Choroid plexus epithelial cell (primary cell): ENCODE measurements around the gene RAB37.

ENCODE experiments used
- DNase-seq: peaks from one replicate; pipeline ENCODE4 v3.0.0-alpha.2; 2010; ENCODE audit warnings: low read depth
- H3K4me3 ChIP-seq: 2 replicates; pipeline ENCODE4 v1.5.1; 2011; ENCODE audit warnings: low read depth, mild to moderate bottlenecking, control low read depth, low read length, moderate library complexity
- TF ChIP-seq, protein P1 (sequence below): conservative IDR thresholded peaks from 2 replicates; pipeline ENCODE4 v1.5.1; 2011; ENCODE audit warnings: low read depth, mild to moderate bottlenecking, control low read depth, inconsistent platforms, low read length, moderate library complexity

RAB37 gene

DNA sequence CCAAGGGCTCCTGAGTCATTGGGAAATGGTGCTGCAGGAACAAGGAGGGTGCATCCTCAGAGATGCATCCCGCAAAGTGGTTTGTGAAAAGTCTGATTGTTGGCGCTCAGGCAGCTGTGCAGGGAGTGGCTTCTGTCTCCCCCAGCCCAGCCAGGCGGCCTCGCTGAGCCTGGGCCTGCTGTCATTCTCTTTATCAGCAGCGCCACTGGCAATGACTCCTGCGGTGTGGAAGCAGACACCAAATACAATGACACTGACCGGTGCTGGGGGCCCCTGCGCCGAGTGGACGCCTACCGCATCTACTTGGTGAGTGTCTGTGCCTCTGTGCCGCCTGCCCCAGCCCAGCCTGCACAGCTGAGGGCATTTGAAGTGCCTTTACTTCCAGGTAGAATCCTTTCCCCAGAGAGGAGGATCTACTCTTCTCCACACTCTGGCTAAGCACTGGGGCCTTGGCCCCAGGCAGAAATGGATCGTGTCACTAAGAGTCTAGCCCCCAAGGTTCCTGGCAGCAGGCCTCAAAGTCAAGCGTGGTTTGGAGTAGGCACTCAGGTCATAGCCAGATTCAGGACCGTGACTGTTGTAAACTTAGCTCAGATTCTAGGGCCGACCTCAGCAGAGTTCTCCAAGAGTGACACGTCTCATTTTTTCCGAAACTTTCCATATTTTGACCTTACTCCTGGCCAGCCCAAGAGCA is 58.4 kb downstream of the RAB37 start:
- DNase-seq, result no peak
- TF ChIP-seq, protein P1, sequence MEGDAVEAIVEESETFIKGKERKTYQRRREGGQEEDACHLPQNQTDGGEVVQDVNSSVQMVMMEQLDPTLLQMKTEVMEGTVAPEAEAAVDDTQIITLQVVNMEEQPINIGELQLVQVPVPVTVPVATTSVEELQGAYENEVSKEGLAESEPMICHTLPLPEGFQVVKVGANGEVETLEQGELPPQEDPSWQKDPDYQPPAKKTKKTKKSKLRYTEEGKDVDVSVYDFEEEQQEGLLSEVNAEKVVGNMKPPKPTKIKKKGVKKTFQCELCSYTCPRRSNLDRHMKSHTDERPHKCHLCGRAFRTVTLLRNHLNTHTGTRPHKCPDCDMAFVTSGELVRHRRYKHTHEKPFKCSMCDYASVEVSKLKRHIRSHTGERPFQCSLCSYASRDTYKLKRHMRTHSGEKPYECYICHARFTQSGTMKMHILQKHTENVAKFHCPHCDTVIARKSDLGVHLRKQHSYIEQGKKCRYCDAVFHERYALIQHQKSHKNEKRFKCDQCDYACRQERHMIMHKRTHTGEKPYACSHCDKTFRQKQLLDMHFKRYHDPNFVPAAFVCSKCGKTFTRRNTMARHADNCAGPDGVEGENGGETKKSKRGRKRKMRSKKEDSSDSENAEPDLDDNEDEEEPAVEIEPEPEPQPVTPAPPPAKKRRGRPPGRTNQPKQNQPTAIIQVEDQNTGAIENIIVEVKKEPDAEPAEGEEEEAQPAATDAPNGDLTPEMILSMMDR, result no peak
- no peak overlapping the region for H3K4me3 ChIP-seq

DNA sequence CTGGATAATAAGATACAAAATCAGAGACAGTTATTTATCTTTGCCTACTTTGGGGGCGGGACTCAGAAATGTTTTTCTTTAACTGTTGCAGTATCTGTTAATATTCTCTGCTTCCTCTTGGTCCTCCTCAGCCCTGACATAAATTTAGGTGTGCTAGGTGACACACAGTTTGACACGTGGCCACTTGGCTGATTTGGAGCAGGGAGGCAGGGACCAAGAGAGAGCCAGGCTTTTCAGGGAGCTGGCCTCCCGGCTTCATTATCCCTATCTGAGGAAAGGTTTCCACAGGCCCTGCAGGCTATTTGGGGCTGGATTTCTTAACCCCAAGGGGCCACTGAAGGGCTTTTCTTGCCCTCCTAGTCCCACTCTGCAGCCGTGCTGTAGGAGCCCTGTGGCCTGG is 59.2 kb downstream of the RAB37 start:
- H3K4me3 ChIP-seq, result no peak overlapping the region
- DNase-seq, result no peak
- TF ChIP-seq, protein P1, result no peak

DNA sequence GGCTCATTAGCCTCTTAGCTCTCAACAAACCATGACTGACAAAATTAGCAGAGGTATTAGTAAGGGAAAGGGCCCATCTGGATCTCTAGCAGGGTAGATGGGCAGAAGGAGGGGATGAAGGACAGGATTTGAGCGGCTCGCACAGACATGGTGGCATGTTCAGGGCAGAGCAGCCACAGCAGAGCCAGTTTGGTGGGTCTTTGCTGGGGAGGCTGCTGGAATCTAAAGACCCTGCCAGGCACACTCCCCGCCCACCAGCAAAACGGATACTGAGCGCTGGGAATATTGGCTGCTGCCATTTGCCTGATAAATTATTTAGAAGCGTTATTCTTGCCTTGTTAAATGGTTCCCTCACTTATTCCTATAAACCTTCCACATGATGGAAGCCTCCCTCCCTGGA is 59.8 kb downstream of the RAB37 start:
- no peak overlapping the region for H3K4me3 ChIP-seq
- TF ChIP-seq, protein P1, result no peak
- DNase-seq, result no peak
